Transverse colon (tissue), 4 donors: ENCODE measurements around the gene RALGPS1. TPM values are rescaled to one million over a fixed set of nuclear protein-coding genes. Genes with fewer than 3 reads are reported as not detected.

Source experiments
- DNase-seq: peaks from one replicate; pipeline ENCODE4 v3.0.0-alpha.2; 2019
- H3K27ac ChIP-seq, 4 donors: fragments of 200-600 bp; sonication (generic); 2 replicates each; pipeline ENCODE4 v1.5.1; 2016 to 2018; ENCODE audit warnings: inconsistent platforms in 4 of 4
- H3K27me3 ChIP-seq: fragments of 200-600 bp; sonication (generic); 2 replicates; pipeline ENCODE4 v1.5.1; 2017; ENCODE audit warnings: inconsistent platforms
- H3K36me3 ChIP-seq, 4 donors: fragments of 200-600 bp; sonication (generic); 2 replicates each; pipeline ENCODE4 v1.5.1; 2017 to 2019; ENCODE audit warnings: inconsistent platforms in 4 of 4
- H3K4me1 ChIP-seq, 4 donors: fragments of 200-600 bp; sonication (generic); 2 replicates each; pipeline ENCODE4 v1.5.1; 2017 to 2020; ENCODE audit warnings: inconsistent platforms in 4 of 4
- H3K4me3 ChIP-seq, 4 donors: fragments of 200-600 bp; sonication (generic); 1 replicate in 1 of 4; 2 replicates in 3 of 4; pipeline versions ENCODE4 v1.5.1 to v1.6.1; 2017 to 2019; ENCODE audit warnings: inconsistent platforms in 4 of 4
- H3K9me3 ChIP-seq, 2 donors: fragments of 200-600 bp; sonication (generic); 2 replicates each; pipeline ENCODE4 v1.5.1; 2017 to 2019; ENCODE audit warnings: inconsistent platforms in 2 of 2
- EP300 ChIP-seq: sonication (generic); formaldehyde crosslinking; IDR thresholded peaks from one replicate; pipeline ENCODE4 v1.6.1; 2017; ENCODE audit warnings: antibody characterized with exemption, low read depth
- POLR2A ChIP-seq: fragments of 450-650 bp; IDR thresholded peaks from one replicate; pipeline ENCODE4 v1.6.1; 2016; ENCODE audit warnings: antibody characterized with exemption, mild to moderate bottlenecking, moderate library complexity
- POLR2AphosphoS5 ChIP-seq, 3 donors: sonication (generic); formaldehyde crosslinking; IDR thresholded peaks; one replicate each; pipeline ENCODE4 v1.6.1; 2016; ENCODE audit warnings: antibody characterized with exemption in 3 of 3
- WGBS, 2 donors: methylation state at CpG; one replicate each; pipeline ENCODE4 v1.1.5; 2018; ENCODE audit warnings: low coverage in 1 of 2; 5-methylcytosine and 5-hydroxymethylcytosine counted together
- in situ Hi-C, 4 donors: fragments of 200-750 bp; cut with MboI; loops; one replicate each; pipeline versions ENCODE4 v1.15.0 to v1.15.1; 2017; ENCODE audit warnings: low sequenced_read_pairs in 3 of 4, low pct_ligation_motif_present in 1 of 4, low pct_unique_long_range_greater_than_20kb in 1 of 4
- intact Hi-C: fragments of 100-400 bp; cut with DNase I; formaldehyde crosslinking; loops from one replicate; pipeline ENCODE4 v1.15.1; 2023; ENCODE audit warnings: low total_unique reads
- total RNA-seq, 4 donors: library from RNA; depleted of rRNA; stranded (reverse); fragments of >200 nt; gene quantifications; one replicate each; pipeline ENCODE4 v1.1.0, GENCODE V29; 2016
- TF ChIP-seq, protein P1 (sequence below), 5 experiments: fragments of 200-600 bp in 3 of 5; fragments of 450-650 bp in 2 of 5; sonication (generic) in 3 of 5; IDR thresholded peaks; 1 replicate in 2 of 5; 2 replicates in 3 of 5; pipeline ENCODE4 v1.5.1; 2016 to 2017; ENCODE audit warnings: antibody characterized with exemption in 5 of 5, inconsistent platforms in 3 of 5, mild to moderate bottlenecking in 2 of 5, moderate library complexity in 1 of 5

The RALGPS1 gene
- total RNA-seq, 4 donors from 2014 or later, result 46.0 to 119 (median 87.6) TPM

DNA sequence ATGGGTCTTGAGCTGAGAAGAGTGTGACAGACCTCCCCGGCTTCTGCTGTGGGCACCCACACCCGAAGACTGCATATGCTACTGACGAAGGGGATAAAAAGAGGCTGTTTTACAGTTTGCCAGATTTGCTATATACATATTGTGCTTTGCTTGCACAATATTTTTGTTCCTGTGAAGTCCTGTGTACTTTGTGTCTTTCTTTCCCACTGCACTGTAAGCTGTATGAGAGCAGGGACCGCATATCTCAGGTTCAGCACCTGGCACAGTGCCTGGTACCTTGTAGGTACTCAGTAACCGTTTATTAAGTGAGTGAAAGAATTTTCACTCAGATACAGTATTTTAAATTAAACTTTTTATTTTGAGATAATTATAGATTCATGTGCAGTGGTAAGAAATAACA, 341.7 kb downstream of the RALGPS1 start:
- H3K27me3 ChIP-seq, result no peaks in the 10 kb centered on the region
- intact Hi-C loops (no loop called here), in situ Hi-C loops (no loop called here)
- H3K36me3 ChIP-seq, result no peaks in the 10 kb centered on the region
- DNase-seq, result no peak
- no peaks in the 10 kb centered on the region for H3K4me1 ChIP-seq
- WGBS, 2 donors, result 64 to 90% methylated on average over 4 to 5 of the region's 5 CpGs
- H3K4me3 ChIP-seq, result no peak overlapping the region
- no peak overlapping the region for H3K27ac ChIP-seq
- H3K9me3 ChIP-seq, result no peaks in the 10 kb centered on the region
- TF ChIP-seq POLR2AphosphoS5 (IDR thresholded peaks at IDR 0.05), result no peak
- TF ChIP-seq, protein P1, sequence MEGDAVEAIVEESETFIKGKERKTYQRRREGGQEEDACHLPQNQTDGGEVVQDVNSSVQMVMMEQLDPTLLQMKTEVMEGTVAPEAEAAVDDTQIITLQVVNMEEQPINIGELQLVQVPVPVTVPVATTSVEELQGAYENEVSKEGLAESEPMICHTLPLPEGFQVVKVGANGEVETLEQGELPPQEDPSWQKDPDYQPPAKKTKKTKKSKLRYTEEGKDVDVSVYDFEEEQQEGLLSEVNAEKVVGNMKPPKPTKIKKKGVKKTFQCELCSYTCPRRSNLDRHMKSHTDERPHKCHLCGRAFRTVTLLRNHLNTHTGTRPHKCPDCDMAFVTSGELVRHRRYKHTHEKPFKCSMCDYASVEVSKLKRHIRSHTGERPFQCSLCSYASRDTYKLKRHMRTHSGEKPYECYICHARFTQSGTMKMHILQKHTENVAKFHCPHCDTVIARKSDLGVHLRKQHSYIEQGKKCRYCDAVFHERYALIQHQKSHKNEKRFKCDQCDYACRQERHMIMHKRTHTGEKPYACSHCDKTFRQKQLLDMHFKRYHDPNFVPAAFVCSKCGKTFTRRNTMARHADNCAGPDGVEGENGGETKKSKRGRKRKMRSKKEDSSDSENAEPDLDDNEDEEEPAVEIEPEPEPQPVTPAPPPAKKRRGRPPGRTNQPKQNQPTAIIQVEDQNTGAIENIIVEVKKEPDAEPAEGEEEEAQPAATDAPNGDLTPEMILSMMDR (IDR thresholded peaks at IDR 0.05), result no peak

DNA sequence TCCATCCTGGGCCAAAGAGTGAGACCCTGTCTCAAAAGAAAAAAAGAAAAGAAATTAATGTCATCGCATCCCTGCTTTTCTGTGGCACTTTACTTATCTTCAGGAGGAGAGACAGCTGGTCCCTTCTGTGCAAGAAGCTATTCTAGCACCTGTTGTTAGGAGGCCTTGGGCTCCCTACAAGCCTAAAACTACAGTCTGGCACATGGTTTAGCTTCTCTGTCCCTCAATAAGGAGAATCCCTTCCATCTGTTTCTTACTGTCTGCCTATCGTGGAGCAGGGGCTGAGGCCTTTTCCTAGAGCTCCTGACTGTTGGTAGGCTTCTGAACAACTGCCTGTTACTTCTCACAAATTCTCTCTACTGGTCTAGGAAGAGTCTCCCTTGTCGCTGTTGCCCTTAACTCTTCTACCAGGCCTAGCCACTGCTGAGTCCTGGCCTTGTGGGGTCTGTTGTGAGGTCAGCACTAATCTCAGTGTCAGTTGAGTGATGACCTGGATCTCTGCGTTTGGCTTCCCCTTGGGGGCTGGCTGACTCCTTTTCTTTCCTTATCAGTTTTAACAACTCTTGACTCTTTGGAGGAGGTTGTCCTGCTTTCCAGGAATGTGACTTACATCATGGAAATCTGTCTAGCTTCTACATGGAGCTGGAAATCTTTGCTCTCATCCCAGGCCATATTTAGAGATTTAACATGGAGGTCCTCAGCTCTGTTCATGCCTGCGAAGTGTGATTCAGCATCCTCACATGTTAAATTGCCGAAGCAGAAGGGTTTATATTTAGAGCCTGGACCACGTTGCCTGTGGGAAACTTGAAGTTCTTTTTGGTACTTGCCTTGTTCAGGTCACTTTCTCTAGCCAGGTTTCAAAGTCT, 344.3 kb downstream of the RALGPS1 start:
- no peaks in the 10 kb centered on the region for H3K36me3 ChIP-seq
- in situ Hi-C loops, result no loop called here
- DNase-seq, result no peak
- no peaks in the 10 kb centered on the region for H3K9me3 ChIP-seq
- H3K4me1 ChIP-seq, result peaks cover 0 to 7% (median 0%) of the 10 kb centered on the region in 4 donors
- 85 to 93% methylated on average over 2 to 7 of the region's 7 CpGs for WGBS, 2 donors
- H3K27me3 ChIP-seq, result no peaks in the 10 kb centered on the region
- no peak overlapping the region for H3K27ac ChIP-seq
- TF ChIP-seq, protein P1 (IDR thresholded peaks at IDR 0.05), result no peak
- TF ChIP-seq POLR2AphosphoS5 (IDR thresholded peaks at IDR 0.05), result no peak
- no peak for TF ChIP-seq POLR2A
- no peak for TF ChIP-seq EP300
- intact Hi-C loops, result no loop called here
- H3K4me3 ChIP-seq, result no peak overlapping the region

DNA sequence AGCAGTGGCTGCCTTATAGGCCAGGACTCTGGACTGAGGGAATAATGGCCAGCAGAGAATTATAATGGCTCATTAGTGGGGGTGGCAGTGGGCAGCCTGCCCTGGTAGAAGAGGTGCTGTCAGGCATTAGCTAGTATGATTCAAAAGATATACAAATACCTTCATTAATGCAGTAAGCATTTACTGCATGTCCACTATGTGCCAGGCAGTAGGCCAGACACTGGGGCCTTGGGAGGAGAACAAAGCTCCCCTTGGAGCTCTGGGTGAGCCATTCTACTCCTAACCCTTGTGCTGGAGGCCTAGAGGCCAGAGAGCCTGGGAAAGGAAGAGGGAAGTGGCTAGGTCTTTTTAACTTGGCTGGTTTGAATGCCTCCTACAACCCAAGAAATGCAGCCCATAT, 348.0 kb downstream of the RALGPS1 start:
- Histone ChIP-seq H3K4me1 (peaks cover 0 to 16% (median 0%) of the 10 kb centered on the region in 4 donors), H3K27ac (no peak overlapping the region), H3K36me3 (no peaks in the 10 kb centered on the region), H3K4me3 (no peak overlapping the region), H3K9me3 (no peaks in the 10 kb centered on the region), H3K27me3 (no peaks in the 10 kb centered on the region)
- in situ Hi-C loops, result no loop called here
- no peak for DNase-seq
- intact Hi-C loops, result no loop called here
- TF ChIP-seq POLR2AphosphoS5 (IDR thresholded peaks at IDR 0.05), result no peak
- TF ChIP-seq POLR2A, result no peak
- TF ChIP-seq, protein P1 (IDR thresholded peaks at IDR 0.05), result no peak
- TF ChIP-seq EP300, result no peak

DNA sequence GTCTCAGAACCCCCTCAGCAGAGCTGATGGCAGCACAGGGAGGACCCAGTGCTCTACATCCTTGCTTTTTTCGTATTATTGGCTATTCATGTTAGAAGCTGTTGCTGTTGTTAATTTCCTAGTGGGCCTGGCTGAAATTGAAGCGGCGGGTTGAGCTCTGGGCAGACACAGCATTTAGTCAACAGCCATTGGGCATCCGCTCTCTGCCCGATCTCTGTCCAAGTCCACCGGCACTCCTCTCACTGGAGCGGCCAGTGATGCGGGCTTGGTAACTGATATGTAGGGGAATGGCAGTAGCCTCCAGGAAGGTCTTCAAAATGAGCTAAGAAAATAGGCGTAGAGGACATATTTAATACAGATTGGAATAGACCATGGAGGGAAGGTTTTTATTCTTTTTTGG, 348.7 kb downstream of the RALGPS1 start:
- H3K4me1 ChIP-seq, result peaks cover 0 to 16% (median 0%) of the 10 kb centered on the region in 4 donors
- no peak overlapping the region for H3K27ac ChIP-seq
- no peaks in the 10 kb centered on the region for H3K9me3 ChIP-seq
- in situ Hi-C loops (no loop called here), intact Hi-C loops (no loop called here)
- 97% methylated on average over 9 of the region's 9 CpGs; no CpG with 5 or more reads in 1 of the 2 donors for WGBS, 2 donors
- no peak for DNase-seq
- H3K36me3 ChIP-seq, result no peaks in the 10 kb centered on the region
- no peaks in the 10 kb centered on the region for H3K27me3 ChIP-seq
- TF ChIP-seq POLR2AphosphoS5 (IDR thresholded peaks at IDR 0.05), result no peak
- TF ChIP-seq, protein P1 (IDR thresholded peaks at IDR 0.05), result no peak
- TF ChIP-seq POLR2A, result no peak
- no peak for TF ChIP-seq EP300
- no peak overlapping the region for H3K4me3 ChIP-seq
